T-helper 1 cell treated with Interleukin-12 subunit alpha and Interleukin-12 subunit beta and Interleukin-4 antibody, amounts not matched to agents 30 ng/mL and 1 ng/mL, for 36 hours (primary cell): ENCODE data around the gene RFX8. TPM values are rescaled to one million over a fixed set of nuclear protein-coding genes. Genes with fewer than 3 reads are reported as not detected.
"Not testable (repeated sequence)": the region's sequence is repeated elsewhere in the genome, so short reads cannot be mapped to it uniquely, and the experiment has no call there.

Experiments used
- intact Hi-C: fragments of 100-400 bp; cut with micrococcal nuclease; formaldehyde crosslinking; loops from one replicate; pipeline ENCODE4 v1.15.1; 2024
- total RNA-seq: library from RNA; stranded (reverse); gene quantifications from 2 replicates; pipeline ENCODE4 v1.2.3, GENCODE V29; 2022

Gene RFX8
- total RNA-seq, 1 donor from 2014 or later, result 4.3 TPM

DNA sequence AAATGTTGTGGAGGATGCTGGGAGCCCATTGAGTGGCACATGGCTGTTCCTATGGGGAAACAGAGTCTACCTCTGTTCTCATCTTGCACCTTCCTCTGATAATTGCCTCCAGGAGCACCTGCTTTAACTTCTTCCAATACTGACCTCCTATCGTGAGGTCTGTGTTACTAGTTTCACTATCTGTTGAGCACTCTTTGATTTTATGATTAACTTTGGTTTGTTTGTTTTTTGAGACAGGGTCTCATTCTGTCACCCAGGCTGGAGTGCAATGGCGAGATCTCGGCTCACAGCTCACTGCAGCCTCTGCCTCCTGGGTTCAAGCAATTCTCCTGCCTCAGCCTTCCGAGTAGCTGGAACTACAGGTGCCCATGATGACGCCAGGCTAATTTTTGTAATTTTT, 12.1 kb upstream of the RFX8 start:
- intact Hi-C loops, result no loop called here

DNA sequence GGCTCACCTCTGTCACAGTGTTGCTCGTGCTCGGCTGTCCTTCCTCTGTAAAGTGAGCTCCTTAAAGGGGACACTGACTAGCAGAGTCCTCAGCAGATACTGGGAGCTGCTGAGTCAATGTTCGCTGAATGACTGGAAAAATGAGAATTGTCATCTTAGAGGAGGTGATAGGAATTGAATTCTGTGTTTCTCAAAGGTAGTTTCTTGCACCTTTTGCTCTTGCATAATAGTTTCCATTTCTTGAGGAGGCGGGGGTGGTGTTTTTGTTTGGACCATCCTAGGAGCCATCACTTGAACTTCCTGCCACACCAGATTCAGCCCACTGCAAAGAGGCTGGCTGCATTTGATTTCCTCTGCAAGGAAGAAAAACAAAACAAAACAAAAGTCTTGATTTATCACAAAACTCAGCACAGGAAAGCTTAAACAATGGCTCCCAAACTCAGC, 11.4 kb upstream of the RFX8 start:
- intact Hi-C loops, result no loop called here

DNA sequence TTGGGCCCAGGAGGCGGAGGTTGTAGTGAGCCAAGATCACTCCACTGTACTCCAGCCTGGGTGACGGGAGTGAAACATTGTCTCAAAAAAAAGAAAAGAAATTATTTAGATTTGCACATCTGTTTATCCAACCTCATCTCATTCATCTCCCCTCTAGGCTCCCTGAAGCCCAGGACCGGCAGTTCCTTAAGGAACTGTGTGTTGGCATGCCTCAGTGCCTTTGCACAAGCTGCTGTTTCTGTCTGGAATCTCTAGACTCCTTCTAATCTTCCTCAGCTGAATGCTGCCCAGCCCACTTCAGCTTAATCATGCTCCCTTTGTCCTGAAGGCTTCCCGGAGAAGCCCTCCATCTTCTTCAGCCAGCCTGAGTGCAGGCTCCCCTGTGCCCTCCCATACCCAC, 10.9 kb upstream of the RFX8 start:
- intact Hi-C loops, result no loop called here

DNA sequence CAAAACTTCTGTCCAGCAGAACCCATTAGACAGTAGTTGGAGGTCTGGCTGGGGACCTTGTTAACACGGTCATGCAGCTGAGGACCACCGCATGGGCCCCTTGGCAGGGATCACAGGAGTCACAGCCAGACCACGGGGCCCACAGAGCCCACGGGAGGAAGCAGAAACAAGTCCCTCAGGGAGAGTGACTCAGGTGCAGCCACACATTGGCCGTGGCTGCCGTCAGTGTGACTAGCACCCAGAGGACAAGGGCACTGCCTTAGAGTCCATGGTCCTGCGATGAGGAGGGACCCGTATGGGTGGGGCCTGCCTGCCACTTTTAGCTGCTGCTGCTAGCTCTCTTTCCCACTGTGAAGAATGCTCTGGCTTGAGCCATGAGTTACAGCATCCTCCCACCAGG, 5.9 kb upstream of the RFX8 start:
- intact Hi-C loops, result no loop called here

DNA sequence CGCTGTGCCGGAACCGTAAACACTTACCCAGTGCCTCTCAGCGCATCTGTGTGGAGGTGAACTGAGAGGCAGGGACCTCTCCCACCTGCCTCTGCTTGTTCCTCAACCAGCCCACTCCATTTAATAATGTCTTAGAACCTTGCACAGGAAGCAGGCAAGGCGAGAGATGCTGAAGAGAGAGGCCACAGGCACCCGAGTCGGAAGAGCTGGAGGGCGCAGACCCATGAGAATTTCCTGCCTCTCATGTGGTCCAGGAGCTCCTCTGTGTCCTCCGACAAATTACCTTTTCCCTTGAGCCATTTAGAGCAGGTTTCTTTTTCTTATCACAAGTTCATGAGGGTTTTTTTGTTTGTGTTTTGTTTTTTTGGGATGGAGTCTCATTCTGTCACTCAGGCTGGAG, 4.9 kb upstream of the RFX8 start:
- intact Hi-C loops, result loop anchor here (5.0 to 10.0 kb wide), 3 partner anchors 138 to 895 kb away; no protein-coding TSS in a partner anchor

DNA sequence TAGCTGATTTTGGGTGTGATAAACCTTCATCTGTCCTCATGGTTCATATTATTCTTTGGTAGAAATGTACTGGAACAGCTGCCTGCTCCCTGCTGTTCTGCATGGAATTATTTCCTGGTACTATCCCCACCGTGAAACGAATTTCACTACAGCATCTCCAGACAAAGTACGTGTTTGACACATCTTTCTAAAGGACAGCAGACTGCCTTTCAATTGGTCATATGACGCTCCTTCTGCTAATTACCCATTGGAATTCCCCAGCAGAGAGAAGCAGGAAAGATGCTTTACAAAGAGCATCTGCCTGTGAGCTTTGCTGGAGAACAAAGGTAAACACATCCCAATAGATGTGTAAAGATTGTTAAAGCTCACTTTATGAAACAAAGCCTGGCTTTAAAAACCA, 4.4 kb upstream of the RFX8 start:
- intact Hi-C loops, result loop anchor here (5.0 to 10.0 kb wide), 3 partner anchors 137 to 895 kb away; no protein-coding TSS in a partner anchor

DNA sequence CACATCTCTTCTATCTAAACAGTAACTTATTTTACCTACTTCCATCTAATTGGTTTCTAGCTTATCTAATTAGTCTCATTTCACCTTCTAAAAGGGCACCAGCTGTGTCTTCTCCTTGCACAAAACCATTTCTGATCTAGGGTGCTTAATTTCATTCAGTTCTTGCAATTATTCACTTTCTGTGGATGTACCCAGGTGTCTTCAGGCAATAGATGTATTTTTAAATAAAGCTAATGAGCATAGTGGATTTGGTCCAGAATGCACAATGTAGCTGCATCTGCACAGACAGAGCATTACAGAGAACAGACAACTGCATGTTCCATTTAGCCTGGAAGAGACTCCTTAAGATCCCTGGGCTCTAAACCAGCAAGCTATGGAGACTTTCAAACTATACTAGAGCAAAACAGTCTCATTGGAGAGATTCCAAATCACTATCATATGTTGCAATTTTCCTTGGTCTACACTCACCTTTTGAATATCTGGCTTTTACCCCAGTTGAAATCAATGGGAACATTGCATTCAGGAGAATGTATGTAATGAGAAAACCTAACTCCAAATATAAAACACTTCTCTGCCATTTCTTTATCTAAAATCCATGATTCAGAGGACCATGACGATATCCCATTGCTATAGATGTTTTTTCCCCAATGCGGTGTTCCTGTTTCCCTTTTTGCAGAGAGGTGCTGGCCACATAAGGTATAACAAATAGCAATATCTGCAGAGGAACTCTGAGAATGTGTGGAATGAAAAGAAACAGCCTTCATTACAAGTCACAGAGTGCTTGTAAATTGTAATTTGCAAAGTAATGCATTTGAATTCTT, 3.5 kb upstream of the RFX8 start:
- intact Hi-C loops, result loop anchor here (5.0 to 10.0 kb wide), 3 partner anchors 136 to 894 kb away; no protein-coding TSS in a partner anchor

DNA sequence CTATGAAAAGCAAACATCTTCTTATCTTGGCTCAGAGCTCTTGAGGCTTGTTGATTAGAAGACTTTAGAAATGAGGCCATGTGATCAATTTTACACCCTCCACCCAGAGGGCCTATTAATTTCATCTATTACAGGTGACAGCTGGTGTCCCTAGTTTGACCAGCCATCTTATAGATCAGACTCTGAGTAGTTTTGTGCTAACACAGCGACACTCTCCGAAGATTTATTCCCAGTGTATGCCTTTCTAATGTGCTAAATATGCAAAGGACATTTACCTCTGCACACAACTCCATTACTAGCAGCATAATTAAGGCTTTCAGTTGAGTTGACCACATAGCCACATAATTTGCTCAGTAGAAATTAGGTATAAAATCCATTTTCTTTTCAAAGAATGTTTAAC, 2.6 kb upstream of the RFX8 start:
- intact Hi-C loops, result loop anchor here (5.0 to 10.0 kb wide), 3 partner anchors 135 to 893 kb away; no protein-coding TSS in a partner anchor

DNA sequence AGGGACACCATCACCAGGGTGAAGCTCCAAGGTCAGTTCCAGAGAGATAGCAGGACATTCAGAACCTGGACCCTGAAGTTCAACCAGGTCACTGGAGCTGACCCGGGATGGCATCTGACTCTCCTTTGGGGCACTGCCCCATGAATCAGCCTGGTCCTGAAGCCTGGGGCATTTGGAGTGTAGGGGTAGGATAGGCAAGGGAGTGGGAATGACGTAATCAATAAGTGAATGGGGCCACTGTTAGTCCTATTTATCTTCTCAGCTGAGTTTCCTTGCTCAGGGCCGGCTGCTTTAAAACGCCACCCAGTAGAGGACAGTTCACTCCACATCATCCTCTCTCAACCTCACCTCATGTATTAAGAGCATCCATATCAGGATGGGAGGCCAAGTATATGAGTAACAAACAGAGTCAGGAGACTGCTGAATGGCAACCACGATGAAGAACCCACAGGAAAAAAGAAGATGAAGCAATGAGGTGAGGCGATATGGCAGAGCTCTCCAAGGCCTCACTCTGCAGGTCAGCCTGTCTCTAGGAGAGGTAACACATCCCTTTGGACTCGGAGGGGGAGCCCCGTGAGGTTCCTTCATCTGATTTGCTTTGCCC, 1.8 kb upstream of the RFX8 start:
- intact Hi-C loops, result loop anchor here (5.0 to 10.0 kb wide), 3 partner anchors 134 to 892 kb away; no protein-coding TSS in a partner anchor

DNA sequence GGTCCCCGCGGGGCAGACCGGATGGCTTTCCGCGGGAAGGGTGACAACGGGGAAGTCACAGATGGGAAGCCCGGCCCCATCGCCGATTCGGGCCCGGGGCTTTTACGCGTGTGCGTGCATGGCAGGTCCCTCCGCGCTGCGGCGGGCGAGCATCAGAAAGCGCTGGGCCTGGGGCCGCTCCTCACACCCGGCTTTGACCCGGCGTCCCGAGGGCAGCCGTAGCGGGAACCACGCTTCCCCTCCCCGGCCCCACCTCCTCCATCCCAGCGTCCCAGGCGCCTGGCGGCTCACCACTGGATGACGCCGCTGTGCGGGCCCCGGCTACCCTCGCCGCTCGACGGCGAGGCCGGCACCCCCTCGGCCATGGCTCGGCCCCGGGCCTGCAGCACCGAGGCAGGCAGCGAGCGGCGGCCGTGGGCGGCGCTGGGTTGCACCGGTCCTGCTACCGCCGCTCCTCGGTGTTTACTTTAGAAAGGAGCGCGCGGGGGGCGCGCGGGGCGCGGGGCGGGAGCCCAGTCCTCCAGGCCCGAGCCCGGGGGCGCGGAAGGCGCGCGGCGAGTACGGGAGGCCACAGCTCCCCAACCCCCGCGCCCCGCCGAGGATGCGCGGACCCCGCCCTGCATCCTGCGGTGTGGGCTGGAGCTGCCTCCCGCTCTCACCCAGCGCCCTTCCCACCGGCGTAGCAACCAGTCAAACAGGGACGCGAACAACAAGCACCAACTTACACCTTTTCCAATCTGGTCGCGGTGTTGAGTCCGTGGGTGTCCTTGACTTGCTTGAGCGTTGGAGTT, 806 bp downstream of the RFX8 start:
- intact Hi-C loops, result loop anchor here (2.0 to 10.0 kb wide), 7 partner anchors 43 to 889 kb away; partner anchors contain the start of genes CNOT11 and MAP4K4

DNA sequence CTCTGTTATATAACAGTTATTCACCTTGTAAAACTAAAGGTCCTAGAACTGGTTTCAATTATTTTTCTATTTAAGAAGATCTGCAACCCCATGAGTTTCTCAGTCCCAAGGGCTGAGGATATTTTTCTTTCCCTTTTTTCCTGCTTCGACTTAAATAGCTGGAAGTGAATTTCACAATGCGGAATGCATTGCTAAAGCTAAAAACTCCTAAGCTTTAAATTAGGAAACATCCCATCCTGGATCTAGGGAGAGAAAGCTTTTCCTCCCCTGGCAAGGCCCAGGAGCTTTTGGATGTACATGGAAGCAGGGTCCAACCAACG, 1.4 kb downstream of the RFX8 start:
- intact Hi-C loops, result loop anchor here (10.0 kb wide), 1 partner anchor 889 kb away; no protein-coding TSS in a partner anchor

DNA sequence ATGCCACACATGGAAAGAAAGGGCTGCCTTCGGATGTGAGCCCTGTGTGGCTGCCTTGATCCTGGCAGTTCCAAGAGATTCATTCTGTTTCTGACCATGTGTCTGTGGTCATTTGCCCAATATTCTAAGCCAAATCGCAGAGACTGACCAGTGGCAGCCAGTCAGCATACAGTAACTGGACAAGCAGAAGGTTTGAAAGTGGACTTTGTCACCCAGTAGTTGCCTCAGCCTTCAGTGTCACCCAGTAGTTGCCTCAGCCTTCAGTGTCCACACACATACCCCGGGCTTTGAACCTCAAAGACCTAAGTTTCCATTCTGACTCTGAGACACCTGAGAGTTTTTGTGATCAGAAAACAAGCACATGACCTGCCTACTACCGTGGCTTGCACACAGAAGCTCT, 5.0 kb downstream of the RFX8 start:
- intact Hi-C loops, result loop anchor here (10.0 kb wide), 1 partner anchor 885 kb away; no protein-coding TSS in a partner anchor

DNA sequence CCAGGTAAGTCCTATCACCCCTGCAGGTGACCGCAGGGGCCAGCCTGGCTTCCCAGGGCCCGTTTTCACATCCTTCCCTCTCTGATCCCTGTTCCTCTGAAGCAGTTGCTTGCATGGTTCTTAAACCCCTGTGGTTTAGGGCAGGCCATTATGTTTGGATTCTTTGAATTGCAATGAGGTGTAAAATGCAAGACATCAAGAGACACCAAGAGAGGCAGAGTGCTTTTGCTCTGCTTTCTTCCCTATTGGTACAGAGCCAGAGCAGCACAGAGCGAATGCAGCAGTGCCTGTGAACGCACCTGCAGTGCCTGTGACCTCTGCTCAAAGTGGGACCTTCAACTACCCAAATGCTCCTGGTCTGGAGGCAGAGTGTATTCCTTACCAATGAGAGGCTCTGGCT, 7.6 kb downstream of the RFX8 start:
- intact Hi-C loops, result no loop called here

DNA sequence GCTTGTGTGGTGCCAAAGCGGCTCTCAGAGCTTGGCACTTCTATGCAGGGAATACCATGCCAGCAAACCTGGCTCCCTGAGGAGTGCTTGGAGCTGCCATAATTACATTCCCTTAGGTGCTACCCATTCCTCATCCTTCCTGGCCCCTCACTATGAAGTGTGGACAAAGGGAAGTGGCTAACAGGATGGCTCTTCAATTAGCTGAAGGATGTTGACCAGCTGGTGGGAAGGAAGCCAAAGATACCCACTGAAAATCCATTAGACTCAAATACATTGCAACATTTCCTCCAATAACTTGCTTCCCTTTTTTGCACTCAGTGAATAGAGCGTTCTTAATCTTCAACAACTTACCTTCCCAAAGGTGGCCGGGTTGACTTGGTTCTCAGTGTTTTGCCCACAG, 8.5 kb downstream of the RFX8 start:
- intact Hi-C loops, result no loop called here

DNA sequence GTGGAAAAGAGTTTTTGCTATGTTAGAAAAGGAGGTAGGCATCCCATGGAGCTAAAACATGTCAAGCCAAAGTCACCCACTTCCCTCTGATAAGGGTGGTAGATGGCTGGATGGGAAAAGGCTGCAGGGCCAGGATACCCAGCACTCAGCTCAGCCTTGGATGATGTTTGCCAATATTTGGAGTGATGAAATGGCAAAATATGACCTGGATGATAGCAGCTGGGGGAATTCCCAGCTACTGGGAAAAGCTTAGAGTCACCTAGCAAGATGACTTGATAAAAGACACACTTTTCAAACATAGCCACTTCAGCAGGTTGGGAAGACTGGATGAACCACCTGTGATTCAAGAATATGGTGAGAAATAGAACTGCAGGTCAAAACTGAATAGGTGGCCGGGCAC, 10.1 kb downstream of the RFX8 start:
- intact Hi-C loops, result no loop called here

DNA sequence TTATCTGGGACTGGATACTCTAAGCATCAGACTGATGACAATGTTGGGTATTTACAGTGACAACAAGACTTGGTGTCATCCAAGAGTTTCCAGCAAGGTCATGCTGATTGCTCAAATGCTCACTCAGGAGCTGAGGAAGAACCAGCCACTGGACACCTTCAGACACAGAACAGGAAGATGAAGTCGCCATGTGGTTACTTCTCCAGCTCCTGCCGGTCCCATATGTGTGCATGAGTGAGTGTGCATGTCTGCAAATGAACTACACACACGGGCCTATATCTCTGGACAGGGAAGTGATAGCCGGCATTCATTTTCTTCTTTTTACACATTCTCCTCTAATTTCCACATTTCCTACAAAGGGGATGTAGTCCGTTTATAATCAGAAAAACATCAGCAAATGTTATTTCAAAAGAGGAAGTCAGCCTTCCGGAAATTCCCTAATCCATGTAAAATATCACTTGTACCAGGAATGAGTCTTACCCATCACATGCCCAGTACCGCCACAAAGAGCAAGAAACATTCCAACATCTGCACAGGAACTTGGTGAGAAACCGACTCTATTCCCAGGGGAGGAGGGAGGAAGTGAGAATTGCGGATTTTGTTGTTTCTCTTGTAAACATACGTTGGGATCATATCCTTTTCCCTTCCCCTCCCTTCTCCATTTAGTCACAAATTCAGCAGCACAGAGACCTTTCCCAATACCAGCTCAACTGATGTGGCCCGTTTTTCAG, 10.8 kb downstream of the RFX8 start:
- intact Hi-C loops, result no loop called here

DNA sequence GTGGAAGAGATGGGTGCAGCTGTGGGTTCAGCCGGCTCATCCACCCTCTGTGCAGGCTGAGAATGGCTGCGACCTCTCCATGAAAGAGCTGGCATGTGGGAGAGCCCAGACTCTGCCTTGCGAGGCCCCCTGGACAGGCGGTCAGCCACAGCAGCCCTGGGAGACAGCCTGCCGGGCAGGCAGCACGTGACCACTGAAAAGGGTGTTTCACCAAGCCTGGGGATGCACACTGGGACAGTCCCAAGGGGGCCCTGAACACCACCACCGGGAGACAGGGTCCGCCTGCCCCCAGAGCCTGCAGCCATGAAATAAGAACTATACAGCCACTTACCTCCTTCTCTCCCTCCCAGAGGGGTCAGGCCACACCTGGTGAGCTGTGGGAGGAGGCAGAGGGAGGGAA, 11.5 kb downstream of the RFX8 start:
- intact Hi-C loops, result no loop called here

DNA sequence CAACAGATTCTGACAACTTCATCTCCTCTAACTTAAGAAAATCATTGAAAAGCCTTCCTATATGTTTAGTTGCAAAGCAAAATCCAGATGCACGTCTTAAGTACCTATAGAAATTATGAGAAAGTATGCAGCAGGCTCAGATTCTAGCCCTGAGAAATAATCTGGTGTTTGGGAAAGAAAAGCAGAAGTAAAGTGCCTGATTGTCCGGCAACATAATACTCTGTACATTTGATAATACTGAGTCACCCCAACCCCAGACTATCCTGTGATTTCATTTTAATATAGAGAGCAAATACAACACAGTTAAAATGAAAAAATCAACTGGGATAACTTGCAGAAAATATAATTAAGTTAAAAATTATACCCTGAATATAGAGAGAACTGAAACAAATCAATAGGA, 13.5 kb downstream of the RFX8 start:
- intact Hi-C loops, result no loop called here

DNA sequence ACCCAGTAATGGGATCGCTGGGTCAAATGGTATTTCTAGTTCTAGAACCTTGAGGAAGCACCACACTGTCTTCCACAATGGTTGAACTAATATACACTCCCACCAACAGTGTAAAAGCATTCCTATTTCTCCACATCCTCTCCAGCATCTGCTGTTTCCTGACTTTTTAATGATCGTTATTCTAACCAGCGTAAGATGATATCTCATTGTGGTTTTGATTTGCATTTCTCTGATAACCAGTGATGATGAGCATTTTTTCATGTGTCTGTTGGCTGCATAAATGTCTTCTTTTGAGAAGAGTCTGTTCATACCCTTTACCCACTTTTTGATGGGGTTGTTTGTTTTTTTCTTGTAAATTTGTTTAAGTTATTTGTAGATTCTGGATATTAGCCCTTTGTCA, 20.5 kb downstream of the RFX8 start:
- intact Hi-C loops, result not testable (repeated sequence)

DNA sequence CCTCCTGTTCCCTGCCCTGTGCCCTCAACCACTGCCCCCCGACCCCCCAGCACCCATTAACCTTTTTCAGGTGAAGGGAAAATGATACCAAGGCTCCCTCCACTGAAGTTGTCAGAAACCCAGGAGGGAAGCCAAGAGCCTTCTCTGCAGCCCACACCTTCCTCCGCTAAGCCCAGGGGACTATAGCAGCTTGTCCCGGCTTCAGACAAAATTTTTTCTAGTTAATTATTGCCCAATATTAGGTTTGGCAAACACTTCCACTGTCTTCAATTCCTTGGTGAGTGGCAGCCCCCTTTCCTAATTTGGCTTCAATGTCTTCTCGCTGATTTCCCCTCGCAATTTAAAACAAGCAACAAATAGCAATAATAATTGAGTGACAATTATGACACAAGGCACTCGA, 23.9 kb downstream of the RFX8 start:
- intact Hi-C loops, result no loop called here

DNA sequence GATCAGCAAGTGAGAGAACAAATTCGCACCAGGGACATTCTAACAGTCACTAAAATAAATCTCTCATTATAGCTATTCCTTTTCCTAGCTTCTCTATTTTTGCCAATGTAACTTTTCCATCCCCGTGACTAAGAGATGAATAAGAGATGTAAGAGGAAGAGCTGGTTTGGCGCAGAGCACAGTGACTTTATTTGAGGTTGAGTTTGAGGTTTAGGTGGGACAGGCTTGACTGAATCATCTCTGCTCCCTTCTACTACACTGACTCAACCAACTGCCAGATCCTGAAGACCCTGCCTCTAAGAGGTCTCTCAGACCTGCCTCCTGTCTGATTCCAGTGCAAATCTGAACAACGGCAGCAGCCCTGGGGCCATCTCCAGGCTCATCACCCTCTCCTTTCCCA, 28.0 kb downstream of the RFX8 start:
- intact Hi-C loops, result no loop called here
